Measurements from ENCODE around the gene TPM3. TPM values are rescaled to one million over a fixed set of nuclear protein-coding genes. Genes with fewer than 3 reads are reported as not detected.

Gene TPM3
- total and polyA plus RNA-seq, 12 donors, result 75.2 to 345 (median 114) TPM

DNA sequence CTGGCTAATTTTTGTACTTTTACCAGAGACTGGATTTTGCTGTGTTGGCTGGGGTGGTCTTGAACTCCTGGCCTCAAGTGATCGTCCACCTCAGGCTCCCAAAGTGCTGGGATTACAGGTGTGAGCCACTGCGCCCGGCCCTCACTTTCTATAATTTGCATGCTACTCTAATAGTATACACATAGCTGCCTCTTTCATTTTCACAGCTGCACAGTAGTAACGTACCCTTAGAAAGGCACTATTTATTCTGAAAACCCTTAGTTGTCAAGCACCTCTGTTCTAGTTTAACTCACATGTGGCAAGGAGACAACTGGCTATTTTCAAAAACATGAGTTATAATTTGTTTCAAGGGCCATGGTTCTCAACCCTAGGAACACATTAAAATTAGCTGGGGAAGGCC, 17.2 kb downstream of the TPM3 start:
- intact Hi-C loops (cut with DNase I), result loop anchor here in 1 of 10 donors (5.0 kb wide), 1 partner anchor 182 kb away; the partner anchor contains the start of gene RPS27
- Histone ChIP-seq H3K27me3 (no peaks in the 10 kb centered on the region), H3K36me3 (peaks cover 0 to 80% (median 47%) of the 10 kb centered on the region in 9 donors), H3K4me1 (peaks cover 11 to 50% (median 41%) of the 10 kb centered on the region in 9 donors), H3K9me3 (no peaks in the 10 kb centered on the region), H3K4me3 (no peak overlapping the region), H3K27ac (no peak overlapping the region)
- WGBS, 2 donors, result 93 to 97% methylated on average over 4 of the region's 4 CpGs
- ATAC-seq (no peak), DNase-seq (no peak)
- TF ChIP-seq, protein P1, sequence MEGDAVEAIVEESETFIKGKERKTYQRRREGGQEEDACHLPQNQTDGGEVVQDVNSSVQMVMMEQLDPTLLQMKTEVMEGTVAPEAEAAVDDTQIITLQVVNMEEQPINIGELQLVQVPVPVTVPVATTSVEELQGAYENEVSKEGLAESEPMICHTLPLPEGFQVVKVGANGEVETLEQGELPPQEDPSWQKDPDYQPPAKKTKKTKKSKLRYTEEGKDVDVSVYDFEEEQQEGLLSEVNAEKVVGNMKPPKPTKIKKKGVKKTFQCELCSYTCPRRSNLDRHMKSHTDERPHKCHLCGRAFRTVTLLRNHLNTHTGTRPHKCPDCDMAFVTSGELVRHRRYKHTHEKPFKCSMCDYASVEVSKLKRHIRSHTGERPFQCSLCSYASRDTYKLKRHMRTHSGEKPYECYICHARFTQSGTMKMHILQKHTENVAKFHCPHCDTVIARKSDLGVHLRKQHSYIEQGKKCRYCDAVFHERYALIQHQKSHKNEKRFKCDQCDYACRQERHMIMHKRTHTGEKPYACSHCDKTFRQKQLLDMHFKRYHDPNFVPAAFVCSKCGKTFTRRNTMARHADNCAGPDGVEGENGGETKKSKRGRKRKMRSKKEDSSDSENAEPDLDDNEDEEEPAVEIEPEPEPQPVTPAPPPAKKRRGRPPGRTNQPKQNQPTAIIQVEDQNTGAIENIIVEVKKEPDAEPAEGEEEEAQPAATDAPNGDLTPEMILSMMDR (IDR thresholded peaks at IDR 0.05), result no peak

DNA sequence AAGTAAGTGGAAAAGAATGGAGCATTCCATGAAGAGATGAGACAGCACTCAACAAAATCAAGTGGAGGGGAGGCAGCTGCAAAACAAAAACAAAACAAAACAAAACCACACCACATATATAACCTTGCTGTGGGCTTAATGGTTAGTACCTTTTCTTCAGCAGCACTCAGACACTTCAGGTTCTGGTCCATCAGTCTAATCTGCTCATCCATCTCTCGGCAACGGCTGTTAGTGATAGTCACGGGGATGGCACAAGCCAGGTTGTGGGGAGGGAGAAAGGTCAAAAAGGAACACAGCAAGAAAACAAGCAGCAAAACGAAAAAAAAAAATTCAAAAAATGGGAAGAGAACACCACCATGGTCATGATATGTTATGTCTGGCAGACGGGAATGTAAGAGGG, 20.0 kb downstream of the TPM3 start:
- no peak overlapping the region for H3K4me3 ChIP-seq
- intact Hi-C loops (cut with DNase I), result no loop called here
- TF ChIP-seq, protein P1 (IDR thresholded peaks at IDR 0.05), result no peak
- ATAC-seq (no peak), DNase-seq (no peak)
- no peak overlapping the region for H3K27ac ChIP-seq
- no peaks in the 10 kb centered on the region for H3K9me3 ChIP-seq
- H3K36me3 ChIP-seq, result peaks cover 0 to 95% (median 75%) of the 10 kb centered on the region in 9 donors
- no peaks in the 10 kb centered on the region for H3K27me3 ChIP-seq
- WGBS, 2 donors, result 90 to 92% methylated on average over 5 of the region's 5 CpGs
- peaks cover 2 to 23% (median 13%) of the 10 kb centered on the region in 9 donors for H3K4me1 ChIP-seq

DNA sequence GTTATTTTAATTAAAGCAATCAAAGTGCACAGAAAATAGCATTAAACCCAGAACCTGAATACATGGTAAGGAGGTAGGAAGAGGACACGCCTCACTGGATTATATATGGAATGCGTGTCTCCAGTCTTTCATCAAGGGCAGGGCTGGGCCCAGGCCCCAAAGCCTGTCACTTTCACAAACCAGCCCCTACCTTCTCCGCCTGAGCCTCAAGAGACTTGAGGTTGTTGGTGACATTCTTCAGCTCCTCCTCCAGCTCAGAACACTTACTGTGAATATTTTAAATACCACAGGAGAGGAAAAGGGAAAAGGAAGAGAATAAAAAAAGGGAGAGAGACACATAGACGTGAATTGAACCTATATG, 20.7 kb downstream of the TPM3 start:
- WGBS, 2 donors, result 93% methylated on average over 4 of the region's 4 CpGs
- peaks cover 2 to 16% (median 8%) of the 10 kb centered on the region in 9 donors for H3K4me1 ChIP-seq
- no peaks in the 10 kb centered on the region for H3K27me3 ChIP-seq
- H3K9me3 ChIP-seq, result no peaks in the 10 kb centered on the region
- intact Hi-C loops (cut with DNase I), result no loop called here
- H3K4me3 ChIP-seq, result no peak overlapping the region
- H3K27ac ChIP-seq, result no peak overlapping the region
- peaks cover 0 to 100% (median 82%) of the 10 kb centered on the region in 9 donors for H3K36me3 ChIP-seq
- no peak for ATAC-seq
- TF ChIP-seq, protein P1 (IDR thresholded peaks at IDR 0.05), result no peak
- DNase-seq, result no peak

DNA sequence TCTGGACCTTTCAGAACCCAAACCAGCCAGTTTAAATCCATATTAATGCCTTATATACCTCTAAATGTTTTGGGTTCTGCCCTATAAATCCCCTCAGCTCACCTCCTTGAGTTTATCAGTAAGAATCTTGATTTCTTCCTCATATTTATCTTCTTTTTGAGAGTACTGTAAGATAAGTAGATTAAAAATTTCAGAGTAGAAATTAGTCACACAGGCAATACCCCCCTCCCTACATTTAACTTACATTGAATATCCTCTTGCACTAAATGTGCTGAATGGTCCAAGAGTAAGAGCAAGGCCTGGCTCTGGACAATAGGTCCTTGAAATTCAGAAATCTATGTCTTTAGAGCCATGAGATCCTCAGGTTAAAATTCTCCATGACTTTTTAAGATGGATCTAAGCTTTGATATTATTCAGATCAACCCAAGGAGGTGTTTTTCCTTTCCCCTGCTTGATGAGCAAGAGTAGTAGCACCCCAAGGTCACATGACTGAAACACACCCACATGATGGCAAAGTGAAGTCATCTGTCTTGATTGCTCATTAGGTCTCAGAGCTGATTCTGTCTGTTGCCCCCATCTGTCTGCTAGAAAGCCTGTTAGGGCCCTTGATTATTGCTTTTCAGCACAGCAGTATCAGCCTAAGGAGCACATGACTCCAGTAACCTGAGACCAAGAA, 21.2 kb downstream of the TPM3 start:
- ATAC-seq (no peak), DNase-seq (no peak)
- Histone ChIP-seq H3K4me1 (peaks cover 0 to 11% (median 3%) of the 10 kb centered on the region in 9 donors), H3K27ac (no peak overlapping the region), H3K4me3 (no peak overlapping the region), H3K9me3 (no peaks in the 10 kb centered on the region), H3K36me3 (peaks cover 0 to 100% (median 84%) of the 10 kb centered on the region in 9 donors), H3K27me3 (no peaks in the 10 kb centered on the region)
- intact Hi-C loops (cut with DNase I), result no loop called here
- TF ChIP-seq, protein P1 (IDR thresholded peaks at IDR 0.05), result no peak

Data from heart right ventricle (tissue), 16 donors.